Endothelial cell of umbilical vein (primary cell): Measurements from ENCODE around the gene ATG14. TPM values are rescaled to one million over a fixed set of nuclear protein-coding genes. Genes with fewer than 3 reads are reported as not detected.

Experiments
- BruUV-seq: library from RNA; stranded (reverse); fragments of 400-500 nt; replicated peaks from 2 replicates; lab custom pipeline; 2021; lab: Mats Ljungman, UMichigan
- CTCF ChIA-PET: fragments of 300-600, 350-600 bp; sonication (Branson Sonifier 250); formaldehyde crosslinking; loops from one replicate; lab custom pipeline; 2021; ENCODE audit warnings: antibody characterized with exemption, inconsistent platforms; lab: Charles Lee
- POLR2A ChIA-PET: fragments of 300-600, 350-600 bp; sonication (Branson Sonifier 250); formaldehyde crosslinking; loops from one replicate; lab custom pipeline; 2021; ENCODE audit warnings: antibody characterized with exemption, inconsistent platforms; lab: Charles Lee
- DNase-seq: peaks from one replicate; pipeline ENCODE4 v3.0.0-alpha.2; 2011; ENCODE audit warnings: low read depth, low spot score
- FAIRE-seq: peaks from 2 replicates; lab custom pipeline; 2011; peaks lifted over from hg19 to GRCh38; lab: Jason Lieb, UNC
- H2AFZ ChIP-seq: 2 replicates; pipeline ENCODE4 v1.6.0; 2012; ENCODE audit warnings: low read depth, low read length, control low read depth, inconsistent platforms
- H3K27ac ChIP-seq: 2 replicates; pipeline ENCODE4 v1.5.1; 2011; ENCODE audit warnings: low read depth, mild to moderate bottlenecking, control low read depth, low read length, moderate library complexity; ENCODE audit not compliant: insufficient read depth
- H3K27me3 ChIP-seq, 2 experiments: 2 replicates each; pipeline versions ENCODE4 v1.6.0 to v1.6.1; 2011; ENCODE audit warnings: low read length in 2 of 2, mixed read lengths in 1 of 2; ENCODE audit not compliant: control insufficient read depth in 2 of 2, insufficient read depth in 2 of 2
- H3K36me3 ChIP-seq, 2 experiments: 2 replicates in 1 of 2; 3 replicates in 1 of 2; pipeline ENCODE4 v1.5.1; 2011; ENCODE audit warnings: low read length in 2 of 2, mild to moderate bottlenecking in 1 of 2, moderate library complexity in 1 of 2; ENCODE audit not compliant: control insufficient read depth in 2 of 2, insufficient read depth in 2 of 2; ENCODE audit errors: extremely low read depth in 1 of 2
- H3K4me1 ChIP-seq: 3 replicates; pipeline ENCODE4 v1.5.1; 2011; ENCODE audit warnings: mild to moderate bottlenecking, low read length; ENCODE audit not compliant: control insufficient read depth, insufficient read depth; ENCODE audit errors: extremely low read depth
- H3K4me2 ChIP-seq: 2 replicates; pipeline ENCODE4 v1.6.1; 2011; ENCODE audit warnings: low read length, control low read depth, mixed read lengths; ENCODE audit not compliant: insufficient read depth
- H3K4me3 ChIP-seq, 3 experiments: fragments of 200-600 bp in 1 of 3; sonication (generic), shearing (Covaris generic) in 1 of 3; replicated peaks in 1 of 3; 2 replicates each; pipeline ENCODE4 v1.5.1; 2011 to 2016; ENCODE audit warnings: control low read depth in 3 of 3, low read length in 3 of 3, mild to moderate bottlenecking in 2 of 3, inconsistent platforms in 1 of 3, low read depth in 1 of 3, moderate library complexity in 1 of 3; ENCODE audit not compliant: insufficient read depth in 1 of 3
- H3K79me2 ChIP-seq: 2 replicates; pipeline ENCODE4 v1.6.0; 2012; ENCODE audit warnings: low read length, inconsistent platforms; ENCODE audit not compliant: control insufficient read depth, insufficient read depth
- H3K9ac ChIP-seq: replicated peaks from 2 replicates; pipeline ENCODE3; 2011; ENCODE audit warnings: low read length, control low read depth; ENCODE audit not compliant: insufficient read depth; ENCODE audit errors: extremely low read depth
- H3K9me1 ChIP-seq: replicated peaks from 3 replicates; pipeline ENCODE4 v1.6.0; 2011; ENCODE audit warnings: mild to moderate bottlenecking, low read length; ENCODE audit not compliant: control insufficient read depth, insufficient read depth; ENCODE audit errors: extremely low read depth
- H3K9me3 ChIP-seq: replicated peaks from 2 replicates; pipeline ENCODE4 v1.5.1; 2012; ENCODE audit warnings: low read length, inconsistent platforms; ENCODE audit not compliant: control insufficient read depth, insufficient read depth
- H4K20me1 ChIP-seq: replicated peaks from 2 replicates; pipeline ENCODE3; 2011; ENCODE audit warnings: mild to moderate bottlenecking, low read length; ENCODE audit not compliant: control insufficient read depth, insufficient read depth; ENCODE audit errors: extremely low read depth
- CTCF ChIP-seq, 2 donors: IDR thresholded peaks; 1 replicate in 1 of 2; 2 replicates in 1 of 2; pipeline ENCODE4 v1.5.1; 2011; ENCODE audit warnings: low read length in 2 of 2, mild to moderate bottlenecking in 2 of 2, moderate library complexity in 2 of 2, control low read depth in 1 of 2, inconsistent platforms in 1 of 2, low read depth in 1 of 2; ENCODE audit not compliant: insufficient read depth in 1 of 2; ENCODE audit errors: extremely low read depth in 1 of 2
- EZH2 ChIP-seq: IDR thresholded peaks from 2 replicates; pipeline ENCODE4 v1.6.1; 2012; ENCODE audit warnings: borderline replicate concordance, low read depth, mild to moderate bottlenecking, moderate library complexity, low read length, inconsistent platforms; ENCODE audit not compliant: severe bottlenecking
- FOS ChIP-seq: IDR thresholded peaks from 2 replicates; pipeline ENCODE4 v1.6.1; 2011; ENCODE audit warnings: mild to moderate bottlenecking, low read length, moderate library complexity, borderline replicate concordance; ENCODE audit not compliant: insufficient read depth
- GATA2 ChIP-seq: IDR thresholded peaks from 2 replicates; pipeline ENCODE4 v1.7.0; 2011; ENCODE audit warnings: low read depth, mild to moderate bottlenecking, moderate library complexity, mixed read lengths, low read length; ENCODE audit not compliant: insufficient read length, insufficient read depth
- JUN ChIP-seq: IDR thresholded peaks from 2 replicates; pipeline ENCODE4 v1.6.1; 2011; ENCODE audit warnings: borderline replicate concordance, low read depth; ENCODE audit not compliant: insufficient read length, insufficient read depth
- MYC ChIP-seq: IDR thresholded peaks from one replicate; pipeline ENCODE4 v1.6.1; 2011; ENCODE audit warnings: mild to moderate bottlenecking, low read depth, low read length
- POLR2A ChIP-seq: IDR thresholded peaks from 2 replicates; pipeline ENCODE4 v1.6.1; 2012; ENCODE audit warnings: low read depth, mild to moderate bottlenecking, control low read depth, low read length
- POLR2AphosphoS5 ChIP-seq: IDR thresholded peaks from 2 replicates; pipeline ENCODE4 v1.6.1; 2012; ENCODE audit warnings: low read depth, mild to moderate bottlenecking, control low read depth, low read length, moderate library complexity; ENCODE audit not compliant: insufficient read depth
- dilution Hi-C: fragments of 300-500 bp; cut with MboI; formaldehyde crosslinking; loops from one replicate; pipeline ENCODE4 v1.15.0; 2019; ENCODE audit warnings: low sequenced_read_pairs; ENCODE audit not compliant: extremely low pct_ligation_motif_present
- intact Hi-C: fragments of 100-400 bp; cut with micrococcal nuclease; formaldehyde crosslinking; loops from one replicate; pipeline ENCODE4 v1.10.0; 2022
- polyA plus RNA-seq, 4 experiments: library from polyadenylated mRNA; depleted of rRNA in 3 of 4; stranded (reverse) in 3 of 4; unstranded in 1 of 4; fragments of >200 nt; gene quantifications; 2 replicates each; pipeline versions ENCODE4 v1.2.1 to v1.2.3, GENCODE V29; 2011 to 2012; ENCODE audit warnings: missing spikeins in 1 of 4
- total RNA-seq: library from RNA; stranded (reverse); gene quantifications from 2 replicates; pipeline ENCODE4 v1.2.3, GENCODE V29; 2021
- TF ChIP-seq, protein P1 (sequence below): IDR thresholded peaks from 2 replicates; pipeline ENCODE4 v1.6.1; 2011; ENCODE audit not compliant: insufficient read depth, insufficient read length

ATG14 gene
- total and polyA plus RNA-seq, 2 donors (not counting 3 experiments of a cell fraction or from before 2014, with no cell fraction given), result 5.9 to 10.0 TPM

DNA sequence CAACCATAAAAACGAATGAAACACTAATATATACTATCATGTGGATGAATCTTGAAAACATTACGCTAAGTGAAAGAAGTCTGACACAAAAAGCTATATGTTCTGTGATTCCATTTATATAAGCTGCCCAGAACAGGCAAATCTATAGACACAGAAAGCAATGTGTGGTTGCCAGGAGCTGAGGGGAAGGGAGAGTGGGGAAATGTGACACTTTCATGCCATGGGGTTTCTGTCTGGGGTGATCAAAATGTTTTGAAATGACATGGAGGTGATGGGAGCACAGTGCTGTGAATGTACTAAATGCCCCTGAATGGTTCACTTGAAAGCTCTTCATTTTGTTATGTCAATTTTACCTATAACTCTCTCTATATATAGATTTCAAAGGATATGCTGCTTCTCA is 30.1 kb downstream of the ATG14 start:
- H3K36me3 ChIP-seq, result peaks cover 2 to 14% of the 10 kb centered on the region in 2 experiments
- no peaks in the 10 kb centered on the region for H4K20me1 ChIP-seq
- ChIA-PET CTCF (interaction anchor here (1.3 kb wide), 1 partner anchor 9 kb away, joined by 8 read pairs; no protein-coding TSS in a partner anchor), POLR2A (interaction anchor here (0.6 kb wide), 1 partner anchor 17 kb away, joined by 4 read pairs; no protein-coding TSS in a partner anchor)
- dilution Hi-C loops (no loop called here), intact Hi-C loops (no loop called here)
- H3K4me2 ChIP-seq, result no peak overlapping the region
- BruUV-seq, result no TSS peak
- no peaks in the 10 kb centered on the region for H3K79me2 ChIP-seq
- no peak overlapping the region for H2AFZ ChIP-seq
- no peak for TF ChIP-seq POLR2AphosphoS5
- TF ChIP-seq EZH2, result no peak
- no peak for TF ChIP-seq CTCF (IDR thresholded peaks at IDR 0.05; ENCODE audit: extremely low read depth in 1 of 2, insufficient read depth in 1 of 2, low read depth in 1 of 2, low read length in 2 of 2)
- no peak for TF ChIP-seq FOS
- TF ChIP-seq, protein P1, sequence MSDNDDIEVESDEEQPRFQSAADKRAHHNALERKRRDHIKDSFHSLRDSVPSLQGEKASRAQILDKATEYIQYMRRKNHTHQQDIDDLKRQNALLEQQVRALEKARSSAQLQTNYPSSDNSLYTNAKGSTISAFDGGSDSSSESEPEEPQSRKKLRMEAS, result no peak
- no peak for TF ChIP-seq MYC
- no peak for TF ChIP-seq POLR2A
- TF ChIP-seq GATA2, result no peak
- no peak for TF ChIP-seq JUN
- no peaks in the 10 kb centered on the region for H3K27me3 ChIP-seq
- no peak overlapping the region for H3K27ac ChIP-seq
- H3K4me3 ChIP-seq, result no peak overlapping the region
- no peaks in the 10 kb centered on the region for H3K4me1 ChIP-seq
- no peak overlapping the region for H3K9ac ChIP-seq
- FAIRE-seq (no peak), DNase-seq (no peak)
- no peaks in the 10 kb centered on the region for H3K9me3 ChIP-seq
- no peaks in the 10 kb centered on the region for H3K9me1 ChIP-seq
